Stimulated activated CD4-positive, alpha-beta T cell treated with anti-CD3 and anti-CD28 coated beads, Interleukin-4, amount 100 ng/mL, for 24 hours (primary cell): Measurements from ENCODE around the gene TRIM14.

Experiments
- DNase-seq: peaks from one replicate; pipeline ENCODE4 v3.0.0-alpha.2; 2020

Gene TRIM14, protein sequence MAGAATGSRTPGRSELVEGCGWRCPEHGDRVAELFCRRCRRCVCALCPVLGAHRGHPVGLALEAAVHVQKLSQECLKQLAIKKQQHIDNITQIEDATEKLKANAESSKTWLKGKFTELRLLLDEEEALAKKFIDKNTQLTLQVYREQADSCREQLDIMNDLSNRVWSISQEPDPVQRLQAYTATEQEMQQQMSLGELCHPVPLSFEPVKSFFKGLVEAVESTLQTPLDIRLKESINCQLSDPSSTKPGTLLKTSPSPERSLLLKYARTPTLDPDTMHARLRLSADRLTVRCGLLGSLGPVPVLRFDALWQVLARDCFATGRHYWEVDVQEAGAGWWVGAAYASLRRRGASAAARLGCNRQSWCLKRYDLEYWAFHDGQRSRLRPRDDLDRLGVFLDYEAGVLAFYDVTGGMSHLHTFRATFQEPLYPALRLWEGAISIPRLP

DNA sequence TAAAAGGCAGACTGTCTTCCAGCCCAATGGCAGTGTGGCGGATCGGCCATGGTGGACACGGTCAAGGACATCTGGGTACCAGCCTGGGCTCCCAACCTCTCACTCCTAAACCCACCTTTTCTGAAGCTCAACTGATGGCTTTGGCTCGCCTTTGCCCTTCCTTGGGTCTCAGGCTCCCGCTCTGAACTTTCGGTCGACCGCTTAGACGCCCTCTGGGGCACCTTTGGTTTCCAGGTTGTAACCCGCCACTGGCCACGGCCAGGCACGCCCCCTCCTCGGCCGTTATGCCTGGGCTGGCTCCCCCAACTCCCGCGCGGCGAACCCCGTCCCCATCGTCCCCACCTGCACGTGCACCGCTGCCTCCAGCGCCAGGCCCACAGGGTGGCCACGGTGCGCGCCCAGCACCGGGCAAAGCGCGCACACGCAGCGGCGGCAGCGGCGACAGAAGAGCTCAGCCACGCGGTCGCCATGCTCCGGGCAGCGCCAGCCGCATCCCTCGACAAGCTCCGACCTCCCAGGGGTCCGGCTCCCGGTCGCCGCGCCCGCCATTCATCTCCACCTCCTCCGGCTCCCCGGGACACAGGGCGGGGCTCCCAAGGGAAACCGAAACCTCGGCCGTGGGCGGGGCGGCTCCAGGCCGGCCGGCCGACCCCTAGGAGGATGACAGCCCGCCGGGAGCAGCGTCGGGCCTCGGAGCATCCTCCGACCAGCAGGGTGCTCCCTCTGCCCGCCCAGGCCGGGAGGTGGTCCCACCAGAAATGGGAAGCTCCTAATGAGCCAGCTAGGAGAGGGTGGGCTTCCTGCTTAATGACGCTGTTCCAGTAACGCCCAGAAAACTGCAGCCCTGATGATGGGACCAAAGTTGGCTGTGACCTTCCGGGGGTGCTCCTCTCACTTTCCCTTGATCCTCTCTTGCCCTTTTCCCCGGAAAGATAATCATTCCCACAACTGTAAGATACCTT lies at the start of gene TRIM14:
TRIM14 (minus strand) TSS at position 583 of the 962 bp plus-strand sequence; CDS start at position 549, 34 bp downstream.
- DNase-seq, result peak; percentile 56

GRCh38 chr9:98168153-98168780 lies 49.2 kb upstream of the TRIM14 start:
- no peak for DNase-seq

DNA sequence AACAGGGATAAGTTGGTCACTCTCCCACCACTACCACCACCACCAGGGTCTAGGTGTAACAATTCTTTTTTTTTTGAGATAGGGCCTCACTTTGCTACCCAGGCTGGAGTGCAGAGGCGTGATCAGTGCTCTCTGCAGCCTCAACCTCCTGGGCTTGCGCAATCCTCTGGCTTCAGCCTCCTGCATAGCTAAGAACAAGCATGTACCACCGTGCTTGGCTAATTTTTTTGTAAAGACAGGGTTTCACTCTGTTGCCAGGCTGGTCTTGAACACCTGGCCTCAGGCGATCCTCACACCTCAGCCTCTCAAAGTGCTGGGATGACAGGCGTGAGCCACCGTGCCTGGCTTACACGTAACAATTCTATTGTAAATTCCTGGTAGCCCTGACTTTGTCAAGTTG lies 45.9 kb upstream of the TRIM14 start:
- DNase-seq, result no peak

- no peak for DNase-seq
Observed at GRCh38 chr9:98162613-98163012, 43.6 kb upstream of the TRIM14 start.

- no peak for DNase-seq
Observed at GRCh38 chr9:98161851-98162250, 42.8 kb upstream of the TRIM14 start.

GRCh38 chr9:98159790-98160189 lies 40.8 kb upstream of the TRIM14 start:
- DNase-seq, result no peak

GRCh38 chr9:98159301-98159700 lies 40.3 kb upstream of the TRIM14 start:
- DNase-seq, result no peak

- no peak for DNase-seq
Observed at GRCh38 chr9:98158071-98158831, 39.2 kb upstream of the TRIM14 start.

DNA sequence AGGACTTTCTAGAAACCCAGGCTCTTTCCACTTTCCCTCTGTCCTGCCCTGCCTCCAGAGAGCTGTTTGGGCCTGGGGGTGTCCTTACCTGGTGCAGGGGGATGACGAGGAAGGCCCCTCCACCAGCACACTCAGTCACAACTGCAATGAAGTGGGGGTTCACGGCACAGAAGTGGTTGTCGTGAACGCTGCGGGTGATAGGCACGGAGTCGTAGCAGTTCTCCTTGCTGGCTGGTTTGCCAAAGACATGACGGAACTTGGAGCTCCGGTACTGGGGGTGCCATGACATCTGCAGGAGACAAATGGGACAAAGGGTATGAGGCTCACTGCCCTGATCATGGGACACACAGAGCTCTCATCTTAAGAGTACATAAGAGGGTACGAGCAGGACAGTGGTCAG lies 38.4 kb upstream of the TRIM14 start:
- no peak for DNase-seq

GRCh38 chr9:98154678-98155077 lies 35.7 kb upstream of the TRIM14 start:
- no peak for DNase-seq

- no peak for DNase-seq
Observed at GRCh38 chr9:98152526-98152925, 33.5 kb upstream of the TRIM14 start.

GRCh38 chr9:98150721-98151120 lies 31.7 kb upstream of the TRIM14 start:
- DNase-seq, result no peak

DNA sequence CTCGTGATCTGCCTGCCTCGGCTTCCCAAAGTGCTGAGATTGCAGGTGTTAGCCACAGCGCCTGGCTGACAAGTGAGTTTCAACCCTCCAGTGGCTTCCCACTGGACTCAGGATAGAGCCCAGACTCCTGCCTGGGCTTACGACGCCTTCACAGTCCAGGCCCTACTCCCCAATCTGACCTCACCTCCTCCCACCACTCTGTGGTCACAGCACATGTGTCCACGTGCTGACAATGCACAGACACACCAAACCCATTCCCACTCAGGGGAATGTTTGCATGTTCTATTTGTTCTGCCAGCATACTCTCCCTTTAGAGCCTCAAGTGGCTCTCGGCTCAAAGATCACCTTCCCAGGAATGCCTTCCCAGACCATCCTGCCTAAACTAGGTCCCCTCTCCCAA lies 31.1 kb upstream of the TRIM14 start:
- no peak for DNase-seq

- DNase-seq, result no peak
Observed at GRCh38 chr9:98149422-98149821, 30.4 kb upstream of the TRIM14 start.

DNA sequence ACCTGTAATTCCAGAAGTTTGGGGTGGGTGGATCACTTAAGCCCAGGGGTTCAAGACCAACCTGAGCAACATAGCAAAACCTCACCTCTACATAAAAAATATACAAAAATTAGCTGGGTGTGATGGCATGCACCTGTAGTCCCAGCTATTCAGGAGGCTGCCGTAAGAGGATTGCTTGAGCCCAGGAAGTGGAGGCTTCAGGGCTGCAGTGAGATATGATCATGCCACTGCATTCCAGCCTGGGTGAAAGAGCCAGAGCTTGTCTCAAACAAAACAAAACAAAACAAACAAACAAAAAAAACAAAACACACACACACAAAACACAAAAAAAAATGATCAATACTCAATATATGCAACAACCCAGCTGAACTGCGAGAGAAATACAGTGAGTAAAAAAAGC lies 29.5 kb upstream of the TRIM14 start:
- DNase-seq, result no peak

GRCh38 chr9:98147582-98147981 lies 28.6 kb upstream of the TRIM14 start:
- no peak for DNase-seq

- DNase-seq, result no peak
Observed at GRCh38 chr9:98146101-98146991, 27.3 kb upstream of the TRIM14 start.

GRCh38 chr9:98144631-98145030 lies 25.6 kb upstream of the TRIM14 start:
- DNase-seq, result no peak

DNA sequence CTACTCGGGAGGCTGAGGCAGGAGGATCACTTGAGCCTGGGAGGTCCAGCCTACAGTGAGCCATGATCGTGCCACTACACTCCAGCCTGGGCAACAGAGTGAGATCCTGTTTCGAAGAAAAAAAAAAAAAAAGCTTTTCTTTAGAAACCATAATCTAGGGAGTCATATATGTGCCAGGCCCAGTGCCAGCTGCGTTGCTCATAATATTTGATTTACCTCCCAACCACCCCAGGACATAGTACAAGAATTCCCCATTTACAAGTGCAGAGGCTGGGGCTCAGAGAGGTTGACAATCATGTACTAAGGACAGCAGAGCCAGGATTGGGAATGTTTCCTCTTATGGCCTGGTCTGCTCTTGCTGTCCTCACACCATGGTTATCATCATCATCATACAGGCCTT lies 25.1 kb upstream of the TRIM14 start:
- DNase-seq, result no peak

DNA sequence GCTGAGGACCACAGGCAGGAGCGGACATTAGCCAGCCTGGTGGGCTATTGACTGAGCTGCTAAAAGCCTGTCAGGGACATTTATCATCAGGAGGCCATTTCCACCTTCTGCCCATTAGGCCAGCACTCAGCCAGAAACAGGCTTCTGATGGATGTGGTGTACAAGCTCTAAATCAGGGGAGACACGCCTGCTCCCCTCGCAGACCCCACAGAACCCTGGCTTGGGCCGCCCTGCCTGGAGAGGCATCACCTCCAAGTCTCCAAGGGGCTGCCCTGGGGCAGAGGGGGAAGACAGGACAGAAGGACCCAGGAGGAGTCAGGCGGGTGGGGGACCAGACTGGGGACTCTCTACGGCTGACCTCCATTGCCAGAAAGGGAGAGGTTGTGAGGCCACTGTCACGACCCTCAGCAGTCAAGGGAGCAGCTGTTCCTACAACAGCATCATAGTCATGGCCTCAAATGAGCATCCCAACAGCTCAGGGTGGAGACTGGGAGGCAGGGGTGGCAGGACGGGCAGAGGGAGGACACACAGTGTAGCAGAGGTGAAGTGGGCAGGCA lies 24.0 kb upstream of the TRIM14 start:
- DNase-seq, result no peak
